ENCODE measurements around the gene VASN. TPM values are rescaled to one million over a fixed set of nuclear protein-coding genes. Genes with fewer than 3 reads are reported as not detected.

VASN gene
- total RNA-seq, 4 donors from 2014 or later: 31.0 to 58.1 (median 32.9) TPM

DNA sequence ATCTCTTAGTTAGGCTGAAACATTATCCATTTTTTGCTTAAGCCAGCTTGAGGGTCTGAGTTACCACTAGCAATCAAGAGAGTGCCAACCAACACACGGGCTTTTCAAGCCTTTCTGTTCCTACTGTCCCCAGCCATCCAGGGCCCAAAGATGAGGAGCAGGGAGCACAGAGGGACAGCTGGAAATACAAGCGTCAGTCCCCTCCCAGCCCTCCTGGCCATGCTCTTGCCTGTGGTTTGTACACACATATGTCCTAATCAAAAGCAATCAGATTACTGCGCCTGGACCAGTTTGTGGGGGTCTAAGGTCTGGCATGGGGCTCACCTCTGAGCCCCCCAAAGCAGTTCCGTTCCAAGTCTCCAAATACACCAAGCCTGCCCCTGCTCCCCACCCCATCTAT is 41.2 kb downstream of the VASN start:
- Histone ChIP-seq H3K9me3 (no peaks in the 10 kb centered on the region), H3K27ac (peak overlapping the region in 3 of 4 donors; percentile 44 to 85 (median 84)), H3K27me3 (no peaks in the 10 kb centered on the region), H3K4me1 (peaks cover 0 to 83% (median 43%) of the 10 kb centered on the region in 4 donors), H3K36me3 (peaks cover 0 to 22% (median 0%) of the 10 kb centered on the region in 3 donors), H3K4me3 (no peak overlapping the region)
- TF ChIP-seq, protein P1, sequence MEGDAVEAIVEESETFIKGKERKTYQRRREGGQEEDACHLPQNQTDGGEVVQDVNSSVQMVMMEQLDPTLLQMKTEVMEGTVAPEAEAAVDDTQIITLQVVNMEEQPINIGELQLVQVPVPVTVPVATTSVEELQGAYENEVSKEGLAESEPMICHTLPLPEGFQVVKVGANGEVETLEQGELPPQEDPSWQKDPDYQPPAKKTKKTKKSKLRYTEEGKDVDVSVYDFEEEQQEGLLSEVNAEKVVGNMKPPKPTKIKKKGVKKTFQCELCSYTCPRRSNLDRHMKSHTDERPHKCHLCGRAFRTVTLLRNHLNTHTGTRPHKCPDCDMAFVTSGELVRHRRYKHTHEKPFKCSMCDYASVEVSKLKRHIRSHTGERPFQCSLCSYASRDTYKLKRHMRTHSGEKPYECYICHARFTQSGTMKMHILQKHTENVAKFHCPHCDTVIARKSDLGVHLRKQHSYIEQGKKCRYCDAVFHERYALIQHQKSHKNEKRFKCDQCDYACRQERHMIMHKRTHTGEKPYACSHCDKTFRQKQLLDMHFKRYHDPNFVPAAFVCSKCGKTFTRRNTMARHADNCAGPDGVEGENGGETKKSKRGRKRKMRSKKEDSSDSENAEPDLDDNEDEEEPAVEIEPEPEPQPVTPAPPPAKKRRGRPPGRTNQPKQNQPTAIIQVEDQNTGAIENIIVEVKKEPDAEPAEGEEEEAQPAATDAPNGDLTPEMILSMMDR (IDR thresholded peaks at IDR 0.05): no peak
- TF ChIP-seq POLR2A (IDR thresholded peaks at IDR 0.05) (no peak), EP300 (IDR thresholded peaks at IDR 0.05) (no peak)
- WGBS, 2 donors: 94 to 96% methylated on average over 4 of the region's 4 CpGs
- no peak for DNase-seq (ENCODE audit: low spot score in 2 of 2)

- H3K4me1 ChIP-seq: peaks cover 0 to 69% (median 38%) of the 10 kb centered on the region in 4 donors
- WGBS, 2 donors: 81 to 88% methylated on average over 7 of the region's 7 CpGs
- TF ChIP-seq POLR2A (IDR thresholded peaks at IDR 0.05) (no peak), EP300 (IDR thresholded peaks at IDR 0.05) (no peak)
- TF ChIP-seq, protein P1 (IDR thresholded peaks at IDR 0.05): no peak
These were observed 42.7 kb downstream of the VASN start for GRCh38 chr16:4414187-4414917.

DNA sequence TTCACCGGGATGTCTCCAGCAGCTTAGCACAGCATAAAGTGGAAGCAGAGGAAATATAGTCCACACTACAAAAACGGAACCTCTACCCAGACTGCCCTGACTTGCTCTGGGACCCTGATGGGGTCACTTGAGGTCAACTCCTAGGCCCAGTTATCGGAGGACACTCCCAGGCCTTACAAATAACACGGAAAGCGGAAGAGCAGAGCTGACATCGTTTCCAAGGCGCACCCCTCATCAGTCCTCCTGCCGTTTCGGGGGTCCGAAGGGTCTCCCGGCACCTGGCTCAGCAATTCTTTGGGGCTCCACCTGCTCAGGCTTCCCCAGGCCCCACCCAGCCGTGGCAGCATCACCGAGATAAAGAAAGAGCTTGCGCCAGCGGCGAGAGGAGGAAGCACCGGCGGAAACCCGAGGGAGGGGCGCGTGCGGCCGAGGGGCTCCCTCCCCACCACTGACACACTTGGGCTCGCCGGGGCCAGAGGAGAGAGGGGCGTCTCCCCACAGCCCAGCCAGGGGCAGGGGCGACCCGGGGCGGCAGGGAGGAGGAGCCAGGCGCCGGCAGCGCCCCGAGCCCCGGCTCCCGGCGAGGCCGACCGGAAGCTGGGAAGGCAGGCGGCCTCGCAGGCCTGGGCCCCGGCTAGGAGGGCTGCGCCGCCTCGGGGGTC is 44.0 kb downstream of the VASN start:
- 1 to 5% methylated on average over 7 to 41 of the region's 44 CpGs for WGBS, 2 donors
- DNase-seq (ENCODE audit: low spot score in 2 of 2): peak in 1 of 2 donors; percentile 33
- Histone ChIP-seq H3K9me3 (no peaks in the 10 kb centered on the region), H3K36me3 (peaks cover 0 to 14% (median 0%) of the 10 kb centered on the region in 3 donors), H3K27me3 (no peaks in the 10 kb centered on the region), H3K27ac (peak overlapping the region; percentile 64 to 97 (median 89)), H3K4me1 (peaks cover 0 to 56% (median 31%) of the 10 kb centered on the region in 4 donors), H3K4me3 (peak overlapping the region; percentile 69 to 94 (median 79))
- TF ChIP-seq, protein P1 (IDR thresholded peaks at IDR 0.05): peak in 2 of 5 experiments; percentile 28 to 38
- TF ChIP-seq EP300 (IDR thresholded peaks at IDR 0.05) (peak in 1 of 2 donors; percentile 46), POLR2A (IDR thresholded peaks at IDR 0.05) (peak in 1 of 2 donors; percentile 22)

More at GRCh38 chr16:4414187-4414917, 42.7 kb downstream of the VASN start:
- Histone ChIP-seq H3K9me3 (no peaks in the 10 kb centered on the region), H3K36me3 (peaks cover 0 to 14% (median 0%) of the 10 kb centered on the region in 3 donors), H3K27me3 (no peaks in the 10 kb centered on the region), H3K4me3 (no peak overlapping the region), H3K27ac (peak overlapping the region in 3 of 4 donors; percentile 88 to 97 (median 90))
- no peak for DNase-seq (ENCODE audit: low spot score in 2 of 2)

DNA sequence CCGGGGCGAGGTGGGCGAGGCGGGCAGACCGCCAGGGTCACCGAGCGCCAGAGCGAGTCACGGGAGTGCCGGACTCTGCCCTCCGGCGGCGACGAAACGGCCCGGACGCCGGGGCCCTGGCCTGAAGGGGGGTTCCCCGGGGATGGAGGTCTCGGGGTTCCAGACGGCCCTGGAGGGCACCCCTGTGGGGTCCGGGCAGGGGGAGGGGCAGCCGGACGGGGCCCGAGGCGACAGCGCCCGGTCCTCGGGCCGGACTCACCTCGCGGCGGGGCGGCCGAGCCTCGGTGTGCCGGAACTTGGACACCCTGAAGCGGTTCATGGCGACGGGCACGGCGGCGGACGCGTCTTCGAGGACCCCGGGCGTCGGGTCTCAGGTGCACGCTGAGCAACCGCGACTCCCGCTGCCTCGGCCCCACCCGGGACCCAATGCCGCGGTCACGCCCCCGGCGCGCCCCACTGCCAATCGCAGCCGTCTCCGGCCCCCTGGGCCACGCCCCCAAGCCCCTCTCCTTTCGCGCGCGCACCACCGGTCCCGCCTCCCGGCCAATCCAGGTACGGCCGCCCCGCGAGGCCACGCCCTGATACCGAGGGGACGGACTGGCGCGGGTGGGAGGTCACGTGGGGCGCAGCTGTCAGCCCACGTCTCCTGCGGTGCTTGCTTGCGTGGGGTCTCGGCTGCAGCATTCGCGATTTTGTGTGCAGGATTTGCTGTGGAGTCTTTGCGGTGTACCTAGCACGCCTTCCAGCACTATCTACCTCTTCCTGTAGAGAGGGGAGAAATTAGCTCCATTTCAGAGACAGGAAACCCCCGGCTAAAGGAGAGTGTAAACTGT is 44.8 kb downstream of the VASN start, which contains the start of gene CORO7:
Gene CORO7 (minus strand): TSS at position 397 of the 833 bp plus-strand sequence. CDS start 78 bp downstream, at position 319.
- 0% methylated on average over 3 to 21 of the region's 92 CpGs for WGBS, 2 donors
- peaks cover 0 to 49% (median 24%) of the 10 kb centered on the region in 4 donors for H3K4me1 ChIP-seq

More for the DNA sequence above, 44.8 kb downstream of the VASN start, which contains the start of gene CORO7:
- Histone ChIP-seq H3K36me3 (peaks cover 0 to 14% (median 0%) of the 10 kb centered on the region in 3 donors), H3K4me3 (peak within 1 kb of the TSS; percentile 69 to 94 (median 79)), H3K27me3 (no peaks in the 10 kb centered on the region), H3K27ac (peak within 1 kb of the TSS; percentile 64 to 97 (median 89)), H3K9me3 (no peaks in the 10 kb centered on the region)
- TF ChIP-seq, protein P1 (IDR thresholded peaks at IDR 0.05): peak in 2 of 5 experiments; percentile 50 to 52
- TF ChIP-seq EP300 (IDR thresholded peaks at IDR 0.05): peak; percentile 39 to 68
- peak; percentile 62 to 71 for TF ChIP-seq POLR2A (IDR thresholded peaks at IDR 0.05)
- peak; percentile 93 to 95 for DNase-seq (ENCODE audit: low spot score in 2 of 2)
